Rectal smooth muscle tissue (tissue), 1 donor: ENCODE measurements around the gene RAB37.

Experiments
- H3K27ac ChIP-seq: one replicate; pipeline ENCODE4 v1.7.0; 2013; ENCODE audit warnings: low read depth, low read length, inconsistent platforms
- H3K27me3 ChIP-seq: one replicate; pipeline ENCODE4 v1.7.0; 2013; ENCODE audit warnings: low read length; ENCODE audit not compliant: control insufficient read depth, insufficient read depth
- H3K36me3 ChIP-seq: one replicate; pipeline ENCODE4 v1.7.0; 2013; ENCODE audit warnings: low read length; ENCODE audit not compliant: control insufficient read depth, insufficient read depth
- H3K4me1 ChIP-seq: one replicate; pipeline ENCODE4 v1.7.0; 2013; ENCODE audit warnings: low read length; ENCODE audit not compliant: control insufficient read depth, insufficient read depth
- H3K4me3 ChIP-seq: one replicate; pipeline ENCODE4 v1.7.0; 2013; ENCODE audit warnings: low read length
- H3K9ac ChIP-seq: one replicate; pipeline ENCODE4 v1.7.0; 2013; ENCODE audit warnings: low read length

RAB37 gene

GRCh38 chr17:74779948-74780400 is 42.9 kb downstream of the RAB37 start:
- Histone ChIP-seq H3K27ac (no peak overlapping the region), H3K4me1 (peaks cover 10% of the 10 kb centered on the region), H3K9ac (no peak overlapping the region), H3K4me3 (no peak overlapping the region), H3K36me3 (no peaks in the 10 kb centered on the region), H3K27me3 (no peaks in the 10 kb centered on the region)

GRCh38 chr17:74780443-74781238 is 43.6 kb downstream of the RAB37 start:
- no peak overlapping the region for H3K9ac ChIP-seq
- H3K4me1 ChIP-seq, result peaks cover 4% of the 10 kb centered on the region
- no peak overlapping the region for H3K4me3 ChIP-seq
- no peaks in the 10 kb centered on the region for H3K36me3 ChIP-seq
- H3K27ac ChIP-seq, result no peak overlapping the region
- no peaks in the 10 kb centered on the region for H3K27me3 ChIP-seq

- no peak overlapping the region for H3K9ac ChIP-seq
- H3K27ac ChIP-seq, result no peak overlapping the region
- H3K27me3 ChIP-seq, result no peaks in the 10 kb centered on the region
- no peaks in the 10 kb centered on the region for H3K36me3 ChIP-seq
- H3K4me1 ChIP-seq, result no peaks in the 10 kb centered on the region
- H3K4me3 ChIP-seq, result no peak overlapping the region
Measured at GRCh38 chr17:74782571-74782970, 45.5 kb downstream of the RAB37 start.

DNA sequence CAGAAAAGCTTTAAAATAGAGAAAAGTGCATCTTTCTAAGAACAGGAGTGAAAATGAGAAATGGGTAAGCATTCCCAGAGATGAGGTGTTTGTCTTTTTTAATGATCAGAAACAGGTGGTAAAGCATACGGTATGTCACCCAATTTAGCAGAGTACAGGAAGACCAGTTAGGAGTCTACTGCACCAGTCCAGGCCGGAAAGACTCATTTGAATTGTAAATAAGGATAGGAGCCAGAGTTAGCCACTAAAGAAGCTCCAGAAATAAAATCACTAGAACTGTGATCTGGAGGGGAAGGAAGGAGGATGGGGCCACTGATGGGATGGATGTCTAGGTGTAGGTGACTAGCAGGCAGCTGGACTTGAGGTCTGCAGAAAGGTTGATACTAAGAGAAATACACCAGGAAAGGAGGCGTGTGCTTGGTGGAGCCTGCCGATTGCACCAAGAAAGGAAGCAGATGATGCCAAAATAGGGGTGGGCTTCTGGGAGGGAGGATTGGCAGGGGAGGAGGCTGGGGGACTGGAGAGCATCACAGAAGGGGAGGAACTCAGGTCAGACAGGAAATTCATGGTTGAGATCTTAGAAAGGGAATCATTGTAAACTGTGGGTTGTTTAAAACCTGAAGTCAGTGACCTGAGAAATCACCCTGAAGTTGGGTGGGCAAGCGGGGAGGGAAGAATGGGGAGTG is 47.2 kb downstream of the RAB37 start:
- Histone ChIP-seq H3K36me3 (peaks cover 3% of the 10 kb centered on the region), H3K4me1 (no peaks in the 10 kb centered on the region), H3K27ac (no peak overlapping the region), H3K9ac (no peak overlapping the region), H3K27me3 (no peaks in the 10 kb centered on the region), H3K4me3 (no peak overlapping the region)

DNA sequence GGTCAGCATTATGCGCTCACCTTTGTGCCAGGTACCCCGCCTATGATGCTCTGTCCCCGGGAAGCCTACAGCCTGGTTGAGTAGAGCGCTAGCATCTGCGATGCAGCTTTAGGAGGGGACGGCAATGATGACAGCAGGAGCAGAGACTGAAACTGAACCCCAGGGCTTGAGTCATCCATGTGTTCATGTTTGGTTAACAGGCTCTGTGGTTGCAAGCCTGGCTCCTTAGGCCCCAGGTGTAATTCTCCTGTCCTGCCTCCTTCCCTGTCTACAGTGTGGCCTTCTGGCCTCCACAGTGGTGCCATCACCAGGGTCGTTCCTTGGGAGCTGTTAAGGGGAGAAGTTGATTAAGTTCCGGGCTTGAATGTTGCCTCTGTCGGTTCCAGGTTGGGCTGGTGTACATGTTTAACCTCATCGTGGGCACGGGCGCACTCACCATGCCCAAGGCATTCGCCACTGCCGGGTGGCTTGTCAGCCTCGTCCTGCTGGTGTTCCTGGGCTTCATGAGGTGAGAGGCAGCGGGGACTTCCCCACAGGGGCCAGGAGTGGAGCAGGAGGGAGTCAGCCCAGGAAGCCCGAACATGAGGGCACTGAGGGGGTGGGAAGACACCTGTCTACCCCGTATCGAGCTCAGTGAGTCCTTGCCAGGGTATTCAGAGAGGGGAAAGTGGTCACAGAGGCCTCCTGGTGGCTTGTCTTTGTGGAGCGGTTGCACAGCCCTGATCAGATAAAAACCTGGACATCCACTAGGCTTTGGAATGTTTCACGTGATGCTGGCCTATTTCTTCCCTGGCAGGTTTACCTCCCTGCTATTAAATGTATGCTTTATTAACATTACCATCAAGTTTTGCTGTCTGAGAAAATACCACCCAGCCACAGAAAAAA is 48.3 kb downstream of the RAB37 start:
- Histone ChIP-seq H3K9ac (no peak overlapping the region), H3K4me1 (no peaks in the 10 kb centered on the region), H3K27me3 (no peaks in the 10 kb centered on the region), H3K27ac (no peak overlapping the region), H3K36me3 (peaks cover 8% of the 10 kb centered on the region), H3K4me3 (no peak overlapping the region)

GRCh38 chr17:74785981-74786360 is 48.9 kb downstream of the RAB37 start:
- H3K4me1 ChIP-seq, result no peaks in the 10 kb centered on the region
- H3K36me3 ChIP-seq, result peaks cover 10% of the 10 kb centered on the region
- H3K27me3 ChIP-seq, result no peaks in the 10 kb centered on the region
- H3K4me3 ChIP-seq, result no peak overlapping the region
- no peak overlapping the region for H3K9ac ChIP-seq
- H3K27ac ChIP-seq, result no peak overlapping the region

GRCh38 chr17:74786431-74787055 is 49.5 kb downstream of the RAB37 start:
- Histone ChIP-seq H3K36me3 (peaks cover 10% of the 10 kb centered on the region), H3K27ac (no peak overlapping the region), H3K4me1 (no peaks in the 10 kb centered on the region), H3K9ac (no peak overlapping the region), H3K4me3 (no peak overlapping the region), H3K27me3 (no peaks in the 10 kb centered on the region)

GRCh38 chr17:74790161-74791058 is 53.4 kb downstream of the RAB37 start:
- Histone ChIP-seq H3K27ac (no peak overlapping the region), H3K36me3 (peaks cover 22% of the 10 kb centered on the region), H3K4me1 (no peaks in the 10 kb centered on the region), H3K27me3 (no peaks in the 10 kb centered on the region), H3K4me3 (no peak overlapping the region), H3K9ac (no peak overlapping the region)

GRCh38 chr17:74792586-74793105 is 55.6 kb downstream of the RAB37 start:
- Histone ChIP-seq H3K4me1 (no peaks in the 10 kb centered on the region), H3K27me3 (no peaks in the 10 kb centered on the region), H3K36me3 (peaks cover 31% of the 10 kb centered on the region), H3K4me3 (no peak overlapping the region), H3K9ac (no peak overlapping the region), H3K27ac (no peak overlapping the region)

DNA sequence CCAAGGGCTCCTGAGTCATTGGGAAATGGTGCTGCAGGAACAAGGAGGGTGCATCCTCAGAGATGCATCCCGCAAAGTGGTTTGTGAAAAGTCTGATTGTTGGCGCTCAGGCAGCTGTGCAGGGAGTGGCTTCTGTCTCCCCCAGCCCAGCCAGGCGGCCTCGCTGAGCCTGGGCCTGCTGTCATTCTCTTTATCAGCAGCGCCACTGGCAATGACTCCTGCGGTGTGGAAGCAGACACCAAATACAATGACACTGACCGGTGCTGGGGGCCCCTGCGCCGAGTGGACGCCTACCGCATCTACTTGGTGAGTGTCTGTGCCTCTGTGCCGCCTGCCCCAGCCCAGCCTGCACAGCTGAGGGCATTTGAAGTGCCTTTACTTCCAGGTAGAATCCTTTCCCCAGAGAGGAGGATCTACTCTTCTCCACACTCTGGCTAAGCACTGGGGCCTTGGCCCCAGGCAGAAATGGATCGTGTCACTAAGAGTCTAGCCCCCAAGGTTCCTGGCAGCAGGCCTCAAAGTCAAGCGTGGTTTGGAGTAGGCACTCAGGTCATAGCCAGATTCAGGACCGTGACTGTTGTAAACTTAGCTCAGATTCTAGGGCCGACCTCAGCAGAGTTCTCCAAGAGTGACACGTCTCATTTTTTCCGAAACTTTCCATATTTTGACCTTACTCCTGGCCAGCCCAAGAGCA is 58.4 kb downstream of the RAB37 start:
- H3K27me3 ChIP-seq, result no peaks in the 10 kb centered on the region
- H3K27ac ChIP-seq, result no peak overlapping the region
- H3K4me1 ChIP-seq, result no peaks in the 10 kb centered on the region
- no peak overlapping the region for H3K4me3 ChIP-seq
- H3K9ac ChIP-seq, result no peak overlapping the region
- peaks cover 29% of the 10 kb centered on the region for H3K36me3 ChIP-seq

DNA sequence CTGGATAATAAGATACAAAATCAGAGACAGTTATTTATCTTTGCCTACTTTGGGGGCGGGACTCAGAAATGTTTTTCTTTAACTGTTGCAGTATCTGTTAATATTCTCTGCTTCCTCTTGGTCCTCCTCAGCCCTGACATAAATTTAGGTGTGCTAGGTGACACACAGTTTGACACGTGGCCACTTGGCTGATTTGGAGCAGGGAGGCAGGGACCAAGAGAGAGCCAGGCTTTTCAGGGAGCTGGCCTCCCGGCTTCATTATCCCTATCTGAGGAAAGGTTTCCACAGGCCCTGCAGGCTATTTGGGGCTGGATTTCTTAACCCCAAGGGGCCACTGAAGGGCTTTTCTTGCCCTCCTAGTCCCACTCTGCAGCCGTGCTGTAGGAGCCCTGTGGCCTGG is 59.2 kb downstream of the RAB37 start:
- Histone ChIP-seq H3K9ac (no peak overlapping the region), H3K36me3 (peaks cover 29% of the 10 kb centered on the region), H3K27me3 (no peaks in the 10 kb centered on the region), H3K27ac (no peak overlapping the region), H3K4me1 (no peaks in the 10 kb centered on the region), H3K4me3 (no peak overlapping the region)
